Keratinocyte (primary cell): ENCODE results near the gene OGFOD3.

ENCODE experiments used
- EZH2 ChIP-seq: IDR thresholded peaks from one replicate; pipeline ENCODE4 v1.6.1; 2012; ENCODE audit warnings: inconsistent platforms, mild to moderate bottlenecking, low read length, moderate library complexity
- TF ChIP-seq, protein P1 (sequence below), 3 experiments: IDR thresholded peaks in 1 of 3; conservative IDR thresholded peaks in 1 of 3; optimal IDR thresholded peaks in 1 of 3; 2 replicates in 2 of 3; 3 replicates in 1 of 3; pipeline versions ENCODE3 to v1.5.1; 2011; ENCODE audit warnings: low read length in 3 of 3, mild to moderate bottlenecking in 3 of 3, moderate library complexity in 2 of 3, control low read depth in 1 of 3, inconsistent platforms in 1 of 3; ENCODE audit not compliant: insufficient read depth in 2 of 3; ENCODE audit errors: extremely low read depth in 1 of 3

DNA sequence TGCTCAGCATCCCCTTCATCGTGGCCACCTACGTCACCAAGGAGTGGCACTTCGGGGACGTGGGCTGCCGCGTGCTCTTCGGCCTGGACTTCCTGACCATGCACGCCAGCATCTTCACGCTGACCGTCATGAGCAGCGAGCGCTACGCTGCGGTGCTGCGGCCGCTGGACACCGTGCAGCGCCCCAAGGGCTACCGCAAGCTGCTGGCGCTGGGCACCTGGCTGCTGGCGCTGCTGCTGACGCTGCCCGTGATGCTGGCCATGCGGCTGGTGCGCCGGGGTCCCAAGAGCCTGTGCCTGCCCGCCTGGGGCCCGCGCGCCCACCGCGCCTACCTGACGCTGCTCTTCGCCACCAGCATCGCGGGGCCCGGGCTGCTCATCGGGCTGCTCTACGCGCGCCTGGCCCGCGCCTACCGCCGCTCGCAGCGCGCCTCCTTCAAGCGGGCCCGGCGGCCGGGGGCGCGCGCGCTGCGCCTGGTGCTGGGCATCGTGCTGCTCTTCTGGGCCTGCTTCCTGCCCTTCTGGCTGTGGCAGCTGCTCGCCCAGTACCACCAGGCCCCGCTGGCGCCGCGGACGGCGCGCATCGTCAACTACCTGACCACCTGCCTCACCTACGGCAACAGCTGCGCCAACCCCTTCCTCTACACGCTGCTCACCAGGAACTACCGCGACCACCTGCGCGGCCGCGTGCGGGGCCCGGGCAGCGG is 43.6 kb downstream of the OGFOD3 start:
- TF ChIP-seq, protein P1, sequence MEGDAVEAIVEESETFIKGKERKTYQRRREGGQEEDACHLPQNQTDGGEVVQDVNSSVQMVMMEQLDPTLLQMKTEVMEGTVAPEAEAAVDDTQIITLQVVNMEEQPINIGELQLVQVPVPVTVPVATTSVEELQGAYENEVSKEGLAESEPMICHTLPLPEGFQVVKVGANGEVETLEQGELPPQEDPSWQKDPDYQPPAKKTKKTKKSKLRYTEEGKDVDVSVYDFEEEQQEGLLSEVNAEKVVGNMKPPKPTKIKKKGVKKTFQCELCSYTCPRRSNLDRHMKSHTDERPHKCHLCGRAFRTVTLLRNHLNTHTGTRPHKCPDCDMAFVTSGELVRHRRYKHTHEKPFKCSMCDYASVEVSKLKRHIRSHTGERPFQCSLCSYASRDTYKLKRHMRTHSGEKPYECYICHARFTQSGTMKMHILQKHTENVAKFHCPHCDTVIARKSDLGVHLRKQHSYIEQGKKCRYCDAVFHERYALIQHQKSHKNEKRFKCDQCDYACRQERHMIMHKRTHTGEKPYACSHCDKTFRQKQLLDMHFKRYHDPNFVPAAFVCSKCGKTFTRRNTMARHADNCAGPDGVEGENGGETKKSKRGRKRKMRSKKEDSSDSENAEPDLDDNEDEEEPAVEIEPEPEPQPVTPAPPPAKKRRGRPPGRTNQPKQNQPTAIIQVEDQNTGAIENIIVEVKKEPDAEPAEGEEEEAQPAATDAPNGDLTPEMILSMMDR (optimal IDR thresholded peaks at IDR 0.05 in 1 of 3, IDR thresholded peaks at IDR 0.05 in 1 of 3, conservative IDR thresholded peaks at IDR 0.05 in 1 of 3; ENCODE audit: extremely low read depth in 1 of 3, insufficient read depth in 2 of 3, low read length in 3 of 3) = no peak
- TF ChIP-seq EZH2 = peak; percentile 33
